ENCODE results near the gene IL17C.

Gene IL17C

GRCh38 chr16:88610909-88611812, 27.2 kb upstream of the IL17C start:
- no peak for DNase-seq

GRCh38 chr16:88613293-88613692, 25.1 kb upstream of the IL17C start:
- DNase-seq = no peak

GRCh38 chr16:88613911-88614817, 24.2 kb upstream of the IL17C start:
- DNase-seq = no peak

- no peak for DNase-seq
Measured at GRCh38 chr16:88614818-88615580, 23.4 kb upstream of the IL17C start.

- no peak for DNase-seq
Measured at GRCh38 chr16:88616320-88616719, 22.1 kb upstream of the IL17C start.

GRCh38 chr16:88616736-88617135, 21.6 kb upstream of the IL17C start:
- no peak for DNase-seq

GRCh38 chr16:88617268-88618031, 20.9 kb upstream of the IL17C start:
- no peak for DNase-seq

GRCh38 chr16:88618182-88618955, 20.0 kb upstream of the IL17C start:
- DNase-seq = no peak

- DNase-seq = no peak
Measured at GRCh38 chr16:88618956-88619667, 19.3 kb upstream of the IL17C start.

GRCh38 chr16:88619859-88620815, 18.2 kb upstream of the IL17C start:
- DNase-seq = no peak

- no peak for DNase-seq
Measured at GRCh38 chr16:88622125-88622524, 16.2 kb upstream of the IL17C start.

- DNase-seq = no peak
Measured at GRCh38 chr16:88622866-88623265, 15.5 kb upstream of the IL17C start.

- DNase-seq = no peak
Measured at GRCh38 chr16:88623858-88624257, 14.5 kb upstream of the IL17C start.

- no peak for DNase-seq
Measured at GRCh38 chr16:88624481-88624880, 13.9 kb upstream of the IL17C start.

GRCh38 chr16:88624977-88625576, 13.3 kb upstream of the IL17C start:
- no peak for DNase-seq

- no peak for DNase-seq
Measured at GRCh38 chr16:88626646-88627045, 11.7 kb upstream of the IL17C start.

- no peak for DNase-seq
Measured at GRCh38 chr16:88627531-88628411, 10.6 kb upstream of the IL17C start.

GRCh38 chr16:88628512-88628974, 9.8 kb upstream of the IL17C start:
- no peak for DNase-seq
